ENCODE results near the gene SKI.
A peak's percentile ranks its signal among the peaks of the same experiment; 100 is the strongest.

The SKI gene

DNA sequence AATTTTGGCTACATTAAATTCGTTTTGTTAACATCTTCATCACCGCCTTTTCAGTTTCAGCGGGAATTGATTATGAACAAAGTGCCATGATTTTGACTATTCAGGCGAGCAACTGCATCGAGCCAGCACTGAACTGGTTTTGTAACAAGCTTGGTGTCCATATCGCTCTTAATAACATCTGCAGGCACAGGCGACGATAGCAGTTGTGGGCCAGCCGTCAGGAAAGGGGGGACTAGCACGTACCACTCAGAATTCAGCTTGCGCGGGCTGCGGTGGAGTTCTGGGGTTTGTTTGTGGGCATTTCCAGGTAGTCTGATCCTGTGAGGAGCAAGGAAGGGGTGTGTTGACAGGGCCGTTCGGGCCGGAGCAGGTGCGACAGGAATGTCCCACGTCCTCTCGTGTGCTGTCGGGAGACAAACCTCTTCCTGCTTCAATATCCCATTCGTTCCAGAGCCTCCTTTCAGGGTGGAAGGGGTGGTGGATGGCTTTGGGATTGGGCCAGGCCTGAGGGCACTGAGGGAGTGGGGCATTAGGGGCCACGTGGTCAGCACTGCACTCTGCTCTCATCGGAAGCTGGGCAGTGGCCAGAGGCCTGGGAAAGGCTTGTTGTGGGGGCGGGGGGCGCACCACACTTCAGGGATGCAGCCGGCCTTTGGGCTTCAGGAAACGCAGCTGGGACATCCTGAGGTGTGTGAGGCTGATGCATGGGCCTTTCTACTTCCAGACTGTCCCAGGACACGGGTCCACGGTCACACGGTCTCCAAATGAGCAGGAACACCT, 39.1 kb downstream of the SKI start:
- no peak for DNase-seq

- no peak for DNase-seq
These were observed 39.7 kb downstream of the SKI start for GRCh38 chr1:2267862-2268261.

GRCh38 chr1:2268285-2269056, 40.4 kb downstream of the SKI start:
- DNase-seq, result no peak

DNA sequence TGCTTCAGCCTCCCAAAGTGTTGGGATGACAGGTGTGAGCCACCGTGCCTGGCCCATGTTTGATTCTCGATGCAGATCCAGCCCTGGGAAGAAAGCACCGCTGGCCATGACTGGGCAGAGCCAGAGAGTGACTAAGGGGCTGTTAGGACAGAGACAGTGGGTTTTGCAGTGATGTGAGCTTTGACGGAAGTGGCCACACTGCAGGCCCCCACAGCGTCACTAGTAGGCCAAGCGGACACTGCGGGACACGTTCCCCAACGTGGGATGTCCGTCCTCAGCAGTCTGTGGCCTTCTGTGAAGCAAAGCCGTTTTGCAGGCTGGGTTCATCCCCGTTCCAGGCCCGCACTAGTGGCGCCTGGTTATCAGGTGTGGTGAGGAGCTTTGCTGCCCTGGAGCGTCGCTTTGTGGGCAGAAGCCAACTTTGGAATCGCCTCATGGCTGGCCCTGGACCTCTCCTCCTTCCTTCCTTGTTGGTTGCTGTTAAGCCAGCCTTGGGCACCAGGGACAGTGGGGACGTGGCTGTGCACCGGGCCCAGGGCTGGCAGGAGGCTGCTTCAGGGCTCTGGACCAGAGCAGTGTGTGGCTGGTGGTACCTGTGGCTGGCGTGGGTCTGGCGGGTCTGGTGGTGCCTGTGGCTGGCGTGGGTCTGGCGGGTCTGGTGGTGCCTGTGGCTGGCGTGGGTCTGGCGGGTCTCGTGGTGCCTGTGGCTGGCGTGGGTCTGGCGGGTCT, 41.2 kb downstream of the SKI start:
- no peak for DNase-seq

- DNase-seq, result no peak
These were observed 41.8 kb downstream of the SKI start for GRCh38 chr1:2269922-2270259.

GRCh38 chr1:2270260-2271100, 42.4 kb downstream of the SKI start:
- DNase-seq, result no peak

- no peak for DNase-seq
These were observed 43.1 kb downstream of the SKI start for GRCh38 chr1:2271211-2271721.

GRCh38 chr1:2271841-2272655, 43.9 kb downstream of the SKI start:
- no peak for DNase-seq

DNA sequence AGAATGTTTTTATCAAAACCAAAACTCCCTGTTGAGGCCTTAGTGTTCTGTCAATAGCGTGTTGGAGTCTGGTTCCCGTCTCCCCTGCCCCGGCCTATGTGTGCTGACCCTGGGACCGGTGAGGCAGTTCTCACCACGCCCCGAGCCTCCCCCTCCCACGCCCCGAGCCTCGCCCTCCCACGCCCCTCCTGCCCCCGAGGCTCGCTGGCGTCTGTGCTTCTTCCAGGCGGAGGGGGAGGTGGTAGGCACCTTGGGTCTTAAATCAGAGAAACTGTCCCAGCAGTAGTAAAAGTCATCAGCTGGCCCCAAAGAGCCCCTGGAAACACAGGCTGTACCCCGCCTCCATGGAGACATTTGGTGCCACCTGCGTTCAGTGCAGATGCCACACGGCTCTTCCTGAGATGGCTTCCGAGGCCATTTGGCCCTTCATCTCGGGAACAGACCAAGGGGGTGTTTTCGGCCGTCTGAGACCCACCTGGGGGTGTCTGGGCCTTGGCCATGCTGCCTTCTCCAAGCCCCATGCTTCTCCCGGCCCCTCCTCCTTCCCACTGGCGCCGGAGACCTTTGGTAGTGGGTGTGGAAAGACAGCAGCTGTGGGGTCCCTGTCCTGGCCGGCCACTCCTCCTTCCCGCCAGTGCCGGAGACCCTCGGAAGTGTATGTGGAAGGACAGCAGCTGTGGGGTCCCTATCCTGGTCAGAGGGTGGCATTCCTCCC, 44.7 kb downstream of the SKI start:
- no peak for DNase-seq

DNA sequence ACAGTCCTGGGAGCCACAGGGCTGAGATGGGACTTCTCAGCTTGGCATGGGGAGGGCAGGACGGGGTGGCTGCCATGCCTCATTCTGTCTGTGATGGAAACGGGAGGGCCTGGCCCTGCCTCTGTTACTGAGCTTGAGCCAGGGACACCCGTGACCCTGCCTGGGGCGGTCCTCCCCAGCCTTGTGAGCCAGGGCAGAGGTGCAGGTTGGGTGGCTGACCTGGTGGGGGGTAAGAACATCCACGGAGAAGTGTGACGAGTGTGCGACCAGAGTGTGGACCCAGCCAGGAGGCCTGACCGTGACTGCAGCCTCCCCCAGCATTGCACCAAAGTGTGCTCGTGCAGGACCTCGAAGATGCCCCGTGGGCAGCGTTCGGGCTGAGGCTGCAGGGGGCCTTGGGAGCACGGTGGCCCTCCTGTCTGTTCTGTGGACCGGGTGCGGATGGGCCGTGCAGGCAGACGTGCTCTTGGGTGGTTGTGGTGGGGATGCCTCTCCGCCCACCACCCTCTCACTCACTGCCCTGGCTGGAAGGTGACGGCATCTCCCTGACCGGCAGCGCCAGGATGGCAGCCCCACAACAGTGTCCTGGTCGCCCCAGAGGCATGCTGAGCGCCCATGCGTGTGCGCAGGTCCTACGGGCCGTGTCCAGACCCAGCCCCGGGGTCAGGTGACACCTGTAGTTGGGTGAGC, 45.4 kb downstream of the SKI start:
- no peak for DNase-seq

DNA sequence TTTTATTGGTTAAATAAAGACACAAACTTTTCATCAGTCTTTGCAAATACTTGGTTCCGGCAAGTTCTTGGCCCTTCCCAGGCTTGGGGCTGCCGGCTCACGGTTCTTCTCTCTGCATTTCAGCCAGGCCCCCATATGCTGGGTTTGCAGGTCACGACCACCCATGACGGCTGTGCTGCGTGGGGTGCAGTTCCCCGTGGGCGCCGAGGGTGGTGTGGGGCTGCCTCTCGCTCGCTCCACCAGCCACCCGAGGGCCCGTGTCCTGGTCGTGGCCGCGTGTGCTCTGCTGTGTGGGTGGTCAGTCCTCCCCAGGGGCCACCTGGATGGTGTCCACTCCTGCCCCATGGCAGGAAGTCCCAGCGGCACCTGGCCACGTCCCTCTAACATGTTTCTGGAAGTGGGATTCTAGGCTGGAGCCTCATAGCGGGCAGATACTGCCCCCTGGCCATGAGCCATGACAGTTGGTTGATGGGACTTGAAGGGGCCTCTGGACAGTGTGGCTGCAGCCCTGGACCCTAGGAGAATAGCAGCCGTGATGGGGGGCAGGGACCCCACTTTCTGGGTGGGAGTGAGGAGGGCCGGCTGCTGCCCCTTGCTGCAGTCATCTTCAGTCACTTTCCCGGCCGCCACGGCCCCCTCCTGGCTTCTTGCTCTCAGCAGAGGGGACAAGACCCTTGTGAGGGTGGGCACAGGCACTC, 46.3 kb downstream of the SKI start:
- no peak for DNase-seq

GRCh38 chr1:2274929-2275475, 46.9 kb downstream of the SKI start:
- DNase-seq, result no peak

DNA sequence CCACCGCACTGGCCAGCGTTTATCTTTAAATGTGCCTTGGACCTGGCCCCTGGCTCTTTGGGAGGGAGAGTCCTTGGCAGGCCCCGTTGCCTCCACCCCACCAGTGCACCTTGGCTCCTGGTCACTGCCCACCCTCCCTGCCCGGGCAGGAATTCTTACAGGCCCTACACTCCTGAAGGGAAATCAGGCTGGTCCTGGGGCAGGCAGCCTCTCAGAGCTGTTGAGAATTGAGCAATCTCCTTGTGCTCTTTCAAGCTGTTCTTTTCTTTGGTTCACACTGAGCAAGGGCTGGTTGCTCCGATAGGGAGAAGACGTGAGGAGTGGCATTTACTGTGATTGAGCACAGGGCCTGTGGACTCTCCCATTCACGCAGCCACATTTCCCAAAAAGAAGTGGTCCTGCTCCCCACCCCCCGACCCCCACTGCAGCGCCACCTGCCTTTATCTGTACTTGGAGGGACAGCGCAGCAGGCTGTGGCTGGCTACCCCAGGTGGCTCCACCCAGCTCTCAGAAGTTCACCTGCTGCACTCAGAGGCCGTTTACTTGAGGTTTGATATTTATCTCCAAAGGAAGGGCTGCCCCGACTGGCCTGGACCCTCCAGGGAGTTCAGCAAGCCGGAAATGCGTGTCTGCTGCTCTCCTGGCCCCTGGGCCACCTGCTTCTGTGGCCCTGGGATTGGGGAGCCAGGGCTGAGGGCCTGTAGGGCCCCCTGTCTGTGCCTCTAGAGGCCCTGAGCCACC, 47.8 kb downstream of the SKI start:
- peak; percentile 2 to 22 for DNase-seq

DNA sequence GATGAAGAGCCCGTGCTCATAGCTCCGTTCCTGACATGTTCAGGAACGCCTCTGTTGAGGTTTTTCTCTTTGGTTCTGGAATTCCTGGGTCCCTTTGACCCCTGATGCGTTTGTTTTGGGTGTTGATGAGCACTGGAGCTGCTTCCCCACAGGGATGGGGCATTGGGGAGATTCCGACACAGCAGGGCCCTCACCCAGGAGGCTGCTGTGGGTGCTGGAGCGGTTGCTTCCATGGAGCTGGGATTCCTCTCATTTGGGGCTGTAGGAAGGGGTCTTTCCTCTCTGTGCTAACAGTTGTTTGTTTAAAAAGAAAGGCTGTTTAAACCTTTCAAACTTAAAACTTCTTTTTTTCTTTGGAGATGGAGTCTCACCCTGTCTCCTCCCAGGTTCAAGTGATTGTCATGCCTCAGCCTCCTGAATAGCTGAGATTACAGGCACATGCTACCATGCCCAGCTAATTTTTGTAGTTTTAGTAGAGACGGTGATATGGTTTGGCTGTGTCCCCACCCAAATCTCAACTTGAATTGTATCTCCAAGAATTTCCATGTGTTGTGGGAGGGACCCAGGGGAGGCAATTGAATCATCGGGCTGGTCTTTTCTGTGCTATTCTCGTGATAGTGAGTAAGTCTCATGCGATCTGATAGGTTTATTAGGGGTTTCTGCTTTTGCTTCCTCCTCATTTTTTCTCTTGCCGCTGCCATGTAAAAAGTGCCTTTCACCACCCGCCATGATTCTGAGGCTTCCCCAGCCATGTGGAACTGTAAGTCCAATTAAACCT, 48.9 kb downstream of the SKI start:
- no peak for DNase-seq

- no peak for DNase-seq
These were observed 49.8 kb downstream of the SKI start for GRCh38 chr1:2277741-2278488.

DNA sequence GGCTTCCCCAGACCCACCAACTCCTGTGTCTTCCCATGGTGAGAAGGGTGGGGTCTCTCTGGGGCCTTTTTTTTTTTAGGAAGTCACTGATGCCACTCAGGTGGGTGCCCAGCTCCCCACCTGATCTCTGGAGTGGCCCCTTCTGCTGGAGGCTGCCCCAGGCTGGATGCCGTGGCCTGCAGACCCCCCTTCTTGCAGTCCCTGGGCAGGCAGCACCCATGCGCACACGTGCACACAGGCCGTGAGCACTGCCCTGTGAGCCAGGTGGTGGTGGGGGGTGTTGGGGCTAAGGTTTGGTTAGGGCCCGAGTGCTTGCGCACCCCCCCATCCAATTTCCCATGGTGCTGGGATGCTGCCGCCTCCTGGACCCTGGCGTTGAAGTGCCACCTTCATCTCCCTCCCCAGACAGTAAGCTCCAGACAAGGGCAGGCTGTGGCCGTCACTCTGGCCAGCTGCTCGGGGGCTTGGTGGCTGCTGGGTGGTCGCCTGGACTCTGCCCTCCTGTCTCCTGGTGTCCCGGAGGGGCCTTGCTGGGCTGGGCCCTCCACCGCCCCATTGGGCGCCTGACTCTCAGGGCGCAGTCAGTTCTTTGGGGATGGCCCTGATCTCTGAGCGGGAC, 50.6 kb downstream of the SKI start:
- no peak for DNase-seq

DNA sequence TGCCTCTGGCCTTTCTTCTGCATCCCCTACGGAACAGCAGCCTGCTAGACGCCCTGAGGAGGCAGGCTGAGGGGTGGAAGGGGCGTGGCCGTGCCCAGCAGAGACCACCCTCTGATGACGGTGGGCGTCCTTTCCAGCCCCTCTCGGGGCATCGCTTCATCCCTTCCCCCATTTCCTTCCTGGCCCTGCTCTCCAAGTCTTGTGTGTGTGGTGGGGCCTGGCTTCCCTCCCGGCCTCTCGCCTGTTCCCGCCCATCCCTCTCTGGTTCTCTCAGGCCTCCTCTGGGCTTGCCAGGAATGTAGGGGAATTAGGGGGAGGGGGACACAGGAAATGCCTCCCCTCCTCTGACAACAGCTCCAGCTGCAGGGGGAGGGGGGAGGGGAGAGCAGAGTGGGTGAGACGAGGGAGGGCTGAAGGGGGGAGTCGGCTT, 51.1 kb downstream of the SKI start:
- no peak for DNase-seq
